Panc1 (cell line): ENCODE measurements around the gene TMEM161A. TPM values are rescaled to one million over a fixed set of nuclear protein-coding genes. Genes with fewer than 3 reads are reported as not detected.

Experiments used
- ATAC-seq: fragments of 200-7000 bp; cut with Tn5 transposase; 2 replicates; pipeline ENCODE4 v1.9.1; 2020; ENCODE audit warnings: mild to moderate bottlenecking, moderate library complexity
- BruUV-seq: library from RNA; stranded (reverse); fragments of 400-500 nt; replicated peaks from 2 replicates; lab custom pipeline; 2021; lab: Mats Ljungman, UMichigan
- CTCF ChIA-PET: fragments of 300-600 bp; sonication (Branson Sonifier 250); formaldehyde crosslinking; loops from one replicate; lab custom pipeline; 2022; ENCODE audit warnings: antibody characterized with exemption; lab: Charles Lee
- POLR2A ChIA-PET: fragments of 300-600 bp; sonication (Branson Sonifier 250); formaldehyde crosslinking; loops from one replicate; lab custom pipeline; 2022; ENCODE audit warnings: antibody characterized with exemption; lab: Charles Lee
- DNase-seq: peaks from one replicate; pipeline ENCODE4 v3.0.0-alpha.2; 2010; ENCODE audit warnings: low read depth, low spot score
- H3K27ac ChIP-seq: 2 replicates; pipeline ENCODE4 v1.5.1; 2011; ENCODE audit warnings: mild to moderate bottlenecking, low read length, inconsistent platforms
- H3K27me3 ChIP-seq: fragments of 200-500 bp; sonication (Bioruptor generic); 2 replicates; pipeline ENCODE4 v1.6.0; 2014; ENCODE audit warnings: low read length, inconsistent platforms; ENCODE audit not compliant: control insufficient read depth, insufficient read depth
- H3K36me3 ChIP-seq: fragments of 200-500 bp; sonication (Bioruptor generic); 2 replicates; pipeline ENCODE4 v1.5.1; 2014; ENCODE audit warnings: inconsistent platforms, mild to moderate bottlenecking, low read length, moderate library complexity; ENCODE audit not compliant: control insufficient read depth, insufficient read depth
- H3K4me1 ChIP-seq: 2 replicates; pipeline ENCODE4 v1.5.1; 2011; ENCODE audit warnings: inconsistent platforms, mild to moderate bottlenecking, low read length, moderate library complexity; ENCODE audit not compliant: control insufficient read depth, insufficient read depth
- H3K4me3 ChIP-seq, 2 experiments: 2 replicates each; pipeline ENCODE4 v1.5.1; 2011 to 2012; ENCODE audit warnings: low read depth in 2 of 2, low read length in 2 of 2, mild to moderate bottlenecking in 2 of 2, inconsistent platforms in 1 of 2, moderate library complexity in 1 of 2
- H3K9me3 ChIP-seq: fragments of 200-500 bp; sonication (Bioruptor generic); 2 replicates; pipeline ENCODE4 v1.5.1; 2014; ENCODE audit warnings: low read depth, mild to moderate bottlenecking, inconsistent platforms, low read length, moderate library complexity; ENCODE audit not compliant: control insufficient read depth, insufficient read depth
- CTCF ChIP-seq: fragments of 450-650 bp; IDR thresholded peaks from 2 replicates; pipeline ENCODE4 v1.5.1; 2017; ENCODE audit warnings: mild to moderate bottlenecking
- POLR2AphosphoS5 ChIP-seq: IDR thresholded peaks from 2 replicates; pipeline ENCODE4 v1.6.1; 2012; ENCODE audit warnings: mild to moderate bottlenecking, low read depth, low read length, moderate library complexity
- REST ChIP-seq, 2 experiments: IDR thresholded peaks; 2 replicates each; pipeline ENCODE4 v1.6.1; 2011 to 2012; ENCODE audit warnings: low read depth in 2 of 2, control low read depth in 1 of 2, low read length in 1 of 2, mild to moderate bottlenecking in 1 of 2, moderate library complexity in 1 of 2; ENCODE audit not compliant: insufficient read depth in 1 of 2
- SIN3A ChIP-seq: IDR thresholded peaks from 2 replicates; pipeline ENCODE4 v1.6.1; 2012; ENCODE audit warnings: low read depth, mild to moderate bottlenecking, low read length, moderate library complexity, borderline replicate concordance; ENCODE audit not compliant: insufficient read depth
- TCF7L2 ChIP-seq: IDR thresholded peaks from 2 replicates; pipeline ENCODE4 v1.6.1; 2011; ENCODE audit warnings: mild to moderate bottlenecking, low read depth, low read length, inconsistent platforms
- in situ Hi-C: cut with HindIII; loops from 2 replicates; pipeline ENCODE4 v1.10.0; 2016; ENCODE audit warnings: low sequenced_read_pairs, low pct_unique_long_range_greater_than_20kb
- intact Hi-C: fragments of 100-400 bp; cut with micrococcal nuclease; formaldehyde crosslinking; loops from one replicate; pipeline ENCODE4 v1.10.0; 2022; ENCODE audit not compliant: unreplicated experiment
- total RNA-seq: library from RNA; stranded (reverse); gene quantifications from one replicate; pipeline ENCODE4 v1.2.1, GENCODE V29; 2021; ENCODE audit not compliant: unreplicated experiment

Gene TMEM161A
- total RNA-seq, 1 experiment from 2014 or later = 26.7 TPM

- TF ChIP-seq SIN3A = no peak
- no peak for TF ChIP-seq REST (IDR thresholded peaks at IDR 0.05; ENCODE audit: insufficient read depth in 1 of 2, low read depth in 2 of 2, low read length in 1 of 2)
- TF ChIP-seq POLR2AphosphoS5 = no peak
- TF ChIP-seq CTCF = no peak
- TF ChIP-seq TCF7L2 = no peak
- Histone ChIP-seq H3K4me3 (no peak overlapping the region), H3K27me3 (no peaks in the 10 kb centered on the region), H3K36me3 (no peaks in the 10 kb centered on the region), H3K9me3 (no peaks in the 10 kb centered on the region), H3K27ac (no peak overlapping the region), H3K4me1 (no peaks in the 10 kb centered on the region)
- no peak for DNase-seq
- CTCF ChIA-PET = interaction anchor here (0.6 kb wide), 1 partner anchor 12 kb away, joined by 3 read pairs; no protein-coding TSS in a partner anchor
- intact Hi-C loops (no loop called here), in situ Hi-C loops (no loop called here)
- no peak for ATAC-seq
- BruUV-seq = no TSS peak
- POLR2A ChIA-PET = no interaction called here
Measured at GRCh38 chr19:19171821-19172532, 33.7 kb upstream of the TMEM161A start.

- Histone ChIP-seq H3K36me3 (no peaks in the 10 kb centered on the region), H3K27ac (no peak overlapping the region), H3K9me3 (no peaks in the 10 kb centered on the region), H3K27me3 (no peaks in the 10 kb centered on the region), H3K4me1 (no peaks in the 10 kb centered on the region), H3K4me3 (no peak overlapping the region)
- ChIA-PET CTCF (interaction anchor here (0.6 kb wide), 1 partner anchor 13 kb away, joined by 3 read pairs; no protein-coding TSS in a partner anchor), POLR2A (no interaction called here)
- in situ Hi-C loops = no loop called here
- no TSS peak for BruUV-seq
- no peak for TF ChIP-seq REST (IDR thresholded peaks at IDR 0.05; ENCODE audit: insufficient read depth in 1 of 2, low read depth in 2 of 2, low read length in 1 of 2)
- TF ChIP-seq TCF7L2 = no peak
- TF ChIP-seq SIN3A = no peak
- TF ChIP-seq CTCF = no peak
- TF ChIP-seq POLR2AphosphoS5 = no peak
- intact Hi-C loops = no loop called here
- ATAC-seq (no peak), DNase-seq (no peak)
Measured at GRCh38 chr19:19170873-19171672, 32.8 kb upstream of the TMEM161A start.
